Peyer's patch (tissue), 4 donors: ENCODE data around the gene CACNA1H. TPM values are rescaled to one million over a fixed set of nuclear protein-coding genes. Genes with fewer than 3 reads are reported as not detected.

Experiments used
- DNase-seq, 3 donors: peaks; one replicate each; pipeline ENCODE4 v3.0.0-alpha.2; 2017 to 2019
- H3K27ac ChIP-seq, 4 donors: fragments of 200-600 bp; sonication (generic); one replicate each; pipeline ENCODE4 v1.5.1; 2016 to 2019
- H3K27me3 ChIP-seq, 2 donors: fragments of 200-600 bp; sonication (generic); one replicate each; pipeline ENCODE4 v1.5.1; 2019
- H3K36me3 ChIP-seq, 3 donors: fragments of 200-600 bp; sonication (generic); one replicate each; pipeline ENCODE4 v1.5.1; 2016 to 2019
- H3K4me1 ChIP-seq, 4 donors: fragments of 200-600 bp; sonication (generic); one replicate each; pipeline ENCODE4 v1.5.1; 2016 to 2019
- H3K4me3 ChIP-seq, 4 donors: fragments of 200-600 bp; sonication (generic); 1 replicate in 3 of 4; 2 replicates in 1 of 4; pipeline ENCODE4 v1.5.1; 2016 to 2019; ENCODE audit warnings: mild to moderate bottlenecking in 1 of 4
- H3K9me3 ChIP-seq, 4 donors: fragments of 200-600 bp; sonication (generic); one replicate each; pipeline ENCODE4 v1.5.1; 2016 to 2019; ENCODE audit warnings: mild to moderate bottlenecking in 1 of 4
- CTCF ChIP-seq, 6 experiments: fragments of 450-650 bp in 4 of 6; fragments of 200-600 bp in 2 of 6; sonication (generic) in 1 of 6; IDR thresholded peaks; one replicate each; pipeline ENCODE4 v1.5.1; 2017 to 2019; ENCODE audit warnings: antibody characterized with exemption in 6 of 6, mild to moderate bottlenecking in 3 of 6, moderate library complexity in 1 of 6
- POLR2A ChIP-seq, 2 donors: fragments of 450-650 bp; IDR thresholded peaks; one replicate each; pipeline ENCODE4 v1.5.1; 2017; ENCODE audit warnings: antibody characterized with exemption in 2 of 2, mild to moderate bottlenecking in 2 of 2, moderate library complexity in 2 of 2
- total RNA-seq, 4 donors: library from RNA; depleted of rRNA; stranded (reverse); fragments of >200 nt; gene quantifications; one replicate each; pipeline ENCODE4 v1.1.0, GENCODE V29; 2016

Gene CACNA1H
- total RNA-seq, 4 donors from 2014 or later, result 4.0 to 28.9 (median 9.7) TPM

GRCh38 chr16:1199347-1200013, 46.6 kb downstream of the CACNA1H start:
- no peaks in the 10 kb centered on the region for H3K9me3 ChIP-seq
- DNase-seq, result no peak
- H3K27me3 ChIP-seq, result no peaks in the 10 kb centered on the region
- no peak overlapping the region for H3K4me3 ChIP-seq
- peaks cover 0 to 4% (median 0%) of the 10 kb centered on the region in 4 donors for H3K4me1 ChIP-seq
- peaks cover 0 to 11% (median 0%) of the 10 kb centered on the region in 3 donors for H3K36me3 ChIP-seq
- TF ChIP-seq POLR2A (IDR thresholded peaks at IDR 0.05), result no peak
- no peak overlapping the region for H3K27ac ChIP-seq

GRCh38 chr16:1200014-1200627, 47.2 kb downstream of the CACNA1H start:
- Histone ChIP-seq H3K4me3 (no peak overlapping the region), H3K27me3 (no peaks in the 10 kb centered on the region), H3K36me3 (peaks cover 0 to 11% (median 0%) of the 10 kb centered on the region in 3 donors), H3K9me3 (no peaks in the 10 kb centered on the region), H3K27ac (no peak overlapping the region), H3K4me1 (no peaks in the 10 kb centered on the region)
- TF ChIP-seq POLR2A (IDR thresholded peaks at IDR 0.05), result no peak
- TF ChIP-seq CTCF (IDR thresholded peaks at IDR 0.05), result no peak
- DNase-seq, result no peak

- no peaks in the 10 kb centered on the region for H3K27me3 ChIP-seq
- TF ChIP-seq POLR2A (IDR thresholded peaks at IDR 0.05) (no peak), CTCF (IDR thresholded peaks at IDR 0.05) (no peak)
- H3K4me3 ChIP-seq, result no peak overlapping the region
- H3K27ac ChIP-seq, result no peak overlapping the region
- no peak for DNase-seq
- no peaks in the 10 kb centered on the region for H3K4me1 ChIP-seq
- peaks cover 0 to 11% (median 0%) of the 10 kb centered on the region in 3 donors for H3K36me3 ChIP-seq
- H3K9me3 ChIP-seq, result no peaks in the 10 kb centered on the region
Observed at GRCh38 chr16:1201444-1201843, 48.5 kb downstream of the CACNA1H start.

- peaks cover 0 to 11% (median 0%) of the 10 kb centered on the region in 3 donors for H3K36me3 ChIP-seq
- no peaks in the 10 kb centered on the region for H3K27me3 ChIP-seq
- no peak for DNase-seq
- H3K9me3 ChIP-seq, result no peaks in the 10 kb centered on the region
- no peak overlapping the region for H3K4me3 ChIP-seq
- no peaks in the 10 kb centered on the region for H3K4me1 ChIP-seq
- no peak overlapping the region for H3K27ac ChIP-seq
- TF ChIP-seq POLR2A (IDR thresholded peaks at IDR 0.05) (no peak), CTCF (IDR thresholded peaks at IDR 0.05) (no peak)
Observed at GRCh38 chr16:1202274-1202673, 49.4 kb downstream of the CACNA1H start.

GRCh38 chr16:1204933-1205332, 52.0 kb downstream of the CACNA1H start:
- H3K4me1 ChIP-seq, result no peaks in the 10 kb centered on the region
- H3K27me3 ChIP-seq, result no peaks in the 10 kb centered on the region
- TF ChIP-seq CTCF (IDR thresholded peaks at IDR 0.05) (no peak), POLR2A (IDR thresholded peaks at IDR 0.05) (no peak)
- no peak overlapping the region for H3K27ac ChIP-seq
- peaks cover 0 to 18% (median 0%) of the 10 kb centered on the region in 3 donors for H3K36me3 ChIP-seq
- no peaks in the 10 kb centered on the region for H3K9me3 ChIP-seq
- H3K4me3 ChIP-seq, result no peak overlapping the region
- DNase-seq, result no peak

- Histone ChIP-seq H3K36me3 (peaks cover 0 to 24% (median 0%) of the 10 kb centered on the region in 3 donors), H3K9me3 (no peaks in the 10 kb centered on the region), H3K27me3 (no peaks in the 10 kb centered on the region), H3K4me1 (no peaks in the 10 kb centered on the region), H3K4me3 (no peak overlapping the region), H3K27ac (no peak overlapping the region)
- TF ChIP-seq CTCF (IDR thresholded peaks at IDR 0.05) (no peak), POLR2A (IDR thresholded peaks at IDR 0.05) (no peak)
- DNase-seq, result no peak
Observed at GRCh38 chr16:1206326-1206725, 53.4 kb downstream of the CACNA1H start.
